Measurements from ENCODE around the gene ARHGEF17.

DNA sequence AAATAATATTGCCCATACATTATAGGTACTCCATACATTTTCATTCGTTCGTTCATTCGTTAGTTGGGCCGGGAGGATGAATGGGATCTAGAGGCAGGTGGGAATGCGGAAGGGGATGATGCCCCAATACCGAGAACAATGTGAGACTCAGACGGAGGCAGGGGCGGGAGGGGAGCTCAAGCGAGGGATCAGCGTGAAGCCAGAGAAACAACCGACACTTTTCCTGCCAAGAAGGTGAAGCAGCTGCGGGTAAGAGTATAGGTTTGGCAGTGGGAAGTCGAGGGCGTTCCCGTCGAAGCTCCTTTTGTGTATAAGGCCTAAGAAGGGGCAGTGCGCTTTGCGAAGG, 1.1 kb upstream of the ARHGEF17 start:
- TF ChIP-seq CTCF (IDR thresholded peaks at IDR 0.05; ENCODE audit: low read depth, low read length, poor library complexity, severe bottlenecking), result no peak
- TF ChIP-seq EZH2phosphoT487 (IDR thresholded peaks at IDR 0.05; ENCODE audit: borderline replicate concordance, low read length), result no peak
